ENCODE results near the gene HLA-G. TPM values are rescaled to one million over a fixed set of nuclear protein-coding genes. Genes with fewer than 3 reads are reported as not detected.
"Not testable (repeated sequence)": the region's sequence is repeated elsewhere in the genome, so short reads cannot be mapped to it uniquely, and the experiment has no call there.

HLA-G gene
- polyA plus RNA-seq (2013) = 0.28 TPM

- H3K4me1 ChIP-seq (ENCODE audit: control extremely low read depth in 1 of 4, control insufficient read depth in 4 of 4, insufficient read depth in 4 of 4, low read length in 3 of 4) = peaks cover 0 to 14% (median 5%) of the 10 kb centered on the region in 4 experiments
- H3K27me3 ChIP-seq (replicated peaks in 2 of 5; ENCODE audit: control insufficient read depth in 4 of 5, insufficient read depth in 5 of 5, low read length in 4 of 5) = peaks cover 0 to 67% (median 28%) of the 10 kb centered on the region in 5 experiments
- DNase-seq = peak in 1 of 3 donors; percentile 17
- no peaks in the 10 kb centered on the region for H3K36me3 ChIP-seq (ENCODE audit: control insufficient read depth in 4 of 4, insufficient read depth in 4 of 4, low read length in 3 of 4)
- H3K4me3 ChIP-seq (ENCODE audit: control insufficient read depth in 1 of 7, extremely low read depth in 1 of 7, insufficient read depth in 4 of 7, low read depth in 2 of 7, low read length in 6 of 7) = peak within 1 kb of the TSS in 5 of 7 experiments; percentile 23 to 64 (median 54)
- H3K9me3 ChIP-seq (ENCODE audit: control extremely low read depth in 1 of 5, control insufficient read depth in 4 of 5, insufficient read depth in 2 of 5, low read depth in 1 of 5, low read length in 4 of 5) = no peaks in the 10 kb centered on the region
- POLR2A ChIA-PET = no interaction called here
- CTCF ChIA-PET = no interaction called here
- no peak within 1 kb of the TSS for H3K27ac ChIP-seq (ENCODE audit: insufficient read depth in 1 of 2, low read depth in 1 of 2, low read length in 2 of 2, poor library complexity in 1 of 2, severe bottlenecking in 2 of 2)
- 10% methylated on average over 59 of the region's 75 CpGs for WGBS (ENCODE audit: insufficient coverage)
These were observed at the start of gene HLA-G for GRCh38 chr6:29827579-29828470. Gene HLA-G, plus strand, starts transcription at chr6:29827825. Its CDS starts 20 bp downstream, at chr6:29827845.

GRCh38 chr6:29780019-29780698 is 47.5 kb upstream of the HLA-G start:
- H3K27ac ChIP-seq (ENCODE audit: insufficient read depth in 1 of 2, low read depth in 1 of 2, low read length in 2 of 2, poor library complexity in 1 of 2, severe bottlenecking in 2 of 2); DNase-seq; H3K9me3 ChIP-seq (ENCODE audit: control extremely low read depth in 1 of 5, control insufficient read depth in 4 of 5, insufficient read depth in 2 of 5, low read depth in 1 of 5, low read length in 4 of 5); H3K4me1 ChIP-seq (ENCODE audit: control extremely low read depth in 1 of 4, control insufficient read depth in 4 of 4, insufficient read depth in 4 of 4, low read length in 3 of 4); H3K4me3 ChIP-seq (ENCODE audit: control insufficient read depth in 1 of 7, extremely low read depth in 1 of 7, insufficient read depth in 4 of 7, low read depth in 2 of 7, low read length in 6 of 7); H3K27me3 ChIP-seq (replicated peaks in 2 of 5; ENCODE audit: control insufficient read depth in 4 of 5, insufficient read depth in 5 of 5, low read length in 4 of 5); CTCF ChIA-PET; H3K36me3 ChIP-seq (ENCODE audit: control insufficient read depth in 4 of 4, insufficient read depth in 4 of 4, low read length in 3 of 4); POLR2A ChIA-PET: not testable (repeated sequence)
- WGBS (ENCODE audit: insufficient coverage) = 80% methylated on average over 5 of the region's 13 CpGs

- ChIA-PET CTCF (no interaction called here), POLR2A (no interaction called here)
- H3K4me3 ChIP-seq (ENCODE audit: control insufficient read depth in 1 of 7, extremely low read depth in 1 of 7, insufficient read depth in 4 of 7, low read depth in 2 of 7, low read length in 6 of 7) = no peak overlapping the region
- H3K4me1 ChIP-seq (ENCODE audit: control extremely low read depth in 1 of 4, control insufficient read depth in 4 of 4, insufficient read depth in 4 of 4, low read length in 3 of 4) = peaks cover 0 to 15% (median 10%) of the 10 kb centered on the region in 4 experiments
- no peaks in the 10 kb centered on the region for H3K36me3 ChIP-seq (ENCODE audit: control insufficient read depth in 4 of 4, insufficient read depth in 4 of 4, low read length in 3 of 4)
- no peak for DNase-seq
- H3K27me3 ChIP-seq (replicated peaks in 2 of 5; ENCODE audit: control insufficient read depth in 4 of 5, insufficient read depth in 5 of 5, low read length in 4 of 5) = peaks cover 0 to 15% (median 5%) of the 10 kb centered on the region in 5 experiments
- no CpG with 5 or more reads among the region's 1 CpG for WGBS (ENCODE audit: insufficient coverage)
- H3K9me3 ChIP-seq (ENCODE audit: control extremely low read depth in 1 of 5, control insufficient read depth in 4 of 5, insufficient read depth in 2 of 5, low read depth in 1 of 5, low read length in 4 of 5) = peaks cover 0 to 3% (median 0%) of the 10 kb centered on the region in 5 experiments
- no peak overlapping the region for H3K27ac ChIP-seq (ENCODE audit: insufficient read depth in 1 of 2, low read depth in 1 of 2, low read length in 2 of 2, poor library complexity in 1 of 2, severe bottlenecking in 2 of 2)
These were observed 38.4 kb upstream of the HLA-G start for GRCh38 chr6:29789176-29789575.

GRCh38 chr6:29790626-29791025 is 37.0 kb upstream of the HLA-G start:
- Histone ChIP-seq H3K4me3 (ENCODE audit: control insufficient read depth in 1 of 7, extremely low read depth in 1 of 7, insufficient read depth in 4 of 7, low read depth in 2 of 7, low read length in 6 of 7) (no peak overlapping the region), H3K27ac (ENCODE audit: insufficient read depth in 1 of 2, low read depth in 1 of 2, low read length in 2 of 2, poor library complexity in 1 of 2, severe bottlenecking in 2 of 2) (no peak overlapping the region), H3K27me3 (replicated peaks in 2 of 5; ENCODE audit: control insufficient read depth in 4 of 5, insufficient read depth in 5 of 5, low read length in 4 of 5) (peaks cover 0 to 18% (median 5%) of the 10 kb centered on the region in 5 experiments), H3K9me3 (ENCODE audit: control extremely low read depth in 1 of 5, control insufficient read depth in 4 of 5, insufficient read depth in 2 of 5, low read depth in 1 of 5, low read length in 4 of 5) (peaks cover 0 to 3% (median 0%) of the 10 kb centered on the region in 5 experiments), H3K36me3 (ENCODE audit: control insufficient read depth in 4 of 4, insufficient read depth in 4 of 4, low read length in 3 of 4) (no peaks in the 10 kb centered on the region), H3K4me1 (ENCODE audit: control extremely low read depth in 1 of 4, control insufficient read depth in 4 of 4, insufficient read depth in 4 of 4, low read length in 3 of 4) (peaks cover 0 to 15% (median 10%) of the 10 kb centered on the region in 4 experiments)
- ChIA-PET POLR2A (no interaction called here), CTCF (no interaction called here)
- no peak for DNase-seq
- 100% methylated on average over 2 of the region's 3 CpGs for WGBS (ENCODE audit: insufficient coverage)

- ChIA-PET CTCF (no interaction called here), POLR2A (no interaction called here)
- Histone ChIP-seq H3K27ac (ENCODE audit: insufficient read depth in 1 of 2, low read depth in 1 of 2, low read length in 2 of 2, poor library complexity in 1 of 2, severe bottlenecking in 2 of 2) (no peak overlapping the region), H3K36me3 (ENCODE audit: control insufficient read depth in 4 of 4, insufficient read depth in 4 of 4, low read length in 3 of 4) (no peaks in the 10 kb centered on the region), H3K4me3 (ENCODE audit: control insufficient read depth in 1 of 7, extremely low read depth in 1 of 7, insufficient read depth in 4 of 7, low read depth in 2 of 7, low read length in 6 of 7) (peak overlapping the region in 2 of 7 experiments; percentile 77 to 88), H3K27me3 (replicated peaks in 2 of 5; ENCODE audit: control insufficient read depth in 4 of 5, insufficient read depth in 5 of 5, low read length in 4 of 5) (peaks cover 0 to 20% (median 5%) of the 10 kb centered on the region in 5 experiments), H3K9me3 (ENCODE audit: control extremely low read depth in 1 of 5, control insufficient read depth in 4 of 5, insufficient read depth in 2 of 5, low read depth in 1 of 5, low read length in 4 of 5) (peaks cover 0 to 3% (median 0%) of the 10 kb centered on the region in 5 experiments), H3K4me1 (ENCODE audit: control extremely low read depth in 1 of 4, control insufficient read depth in 4 of 4, insufficient read depth in 4 of 4, low read length in 3 of 4) (peaks cover 0 to 15% (median 10%) of the 10 kb centered on the region in 4 experiments)
- peak in 1 of 3 donors; percentile 8 for DNase-seq
- WGBS (ENCODE audit: insufficient coverage) = 60% methylated on average over 2 of the region's 3 CpGs
These were observed 36.5 kb upstream of the HLA-G start for GRCh38 chr6:29791162-29791561.

- Histone ChIP-seq H3K27ac (ENCODE audit: insufficient read depth in 1 of 2, low read depth in 1 of 2, low read length in 2 of 2, poor library complexity in 1 of 2, severe bottlenecking in 2 of 2) (peak overlapping the region in 1 of 2 experiments; percentile 49), H3K27me3 (replicated peaks in 2 of 5; ENCODE audit: control insufficient read depth in 4 of 5, insufficient read depth in 5 of 5, low read length in 4 of 5) (peaks cover 0 to 23% (median 5%) of the 10 kb centered on the region in 5 experiments), H3K9me3 (ENCODE audit: control extremely low read depth in 1 of 5, control insufficient read depth in 4 of 5, insufficient read depth in 2 of 5, low read depth in 1 of 5, low read length in 4 of 5) (peaks cover 0 to 3% (median 0%) of the 10 kb centered on the region in 5 experiments), H3K36me3 (ENCODE audit: control insufficient read depth in 4 of 4, insufficient read depth in 4 of 4, low read length in 3 of 4) (no peaks in the 10 kb centered on the region), H3K4me3 (ENCODE audit: control insufficient read depth in 1 of 7, extremely low read depth in 1 of 7, insufficient read depth in 4 of 7, low read depth in 2 of 7, low read length in 6 of 7) (peak overlapping the region in 5 of 7 experiments; percentile 74 to 88 (median 77)), H3K4me1 (ENCODE audit: control extremely low read depth in 1 of 4, control insufficient read depth in 4 of 4, insufficient read depth in 4 of 4, low read length in 3 of 4) (peaks cover 0 to 15% (median 10%) of the 10 kb centered on the region in 4 experiments)
- ChIA-PET CTCF (interaction anchor here (0.6 kb wide), 1 partner anchor 54 kb away, joined by 3 read pairs; no protein-coding TSS in a partner anchor), POLR2A (no interaction called here)
- 45% methylated on average over 12 of the region's 12 CpGs for whole genome bisulfite sequencing (ENCODE audit: insufficient coverage)
- DNase-seq = peak in 1 of 3 donors; percentile 14
These were observed 35.9 kb upstream of the HLA-G start for GRCh38 chr6:29791786-29792122.

Data from common myeloid progenitor, CD34-positive (primary cell).